Brain pericyte (primary cell): ENCODE data around the gene DLX5.

ENCODE experiments used
- DNase-seq: peaks from one replicate; pipeline ENCODE4 v3.0.0-alpha.2; 2012; ENCODE audit warnings: low read depth, low spot score

DLX5 gene

GRCh38 chr7:97018791-97019531 lies 5.7 kb downstream of the DLX5 start:
- DNase-seq, result no peak

DNA sequence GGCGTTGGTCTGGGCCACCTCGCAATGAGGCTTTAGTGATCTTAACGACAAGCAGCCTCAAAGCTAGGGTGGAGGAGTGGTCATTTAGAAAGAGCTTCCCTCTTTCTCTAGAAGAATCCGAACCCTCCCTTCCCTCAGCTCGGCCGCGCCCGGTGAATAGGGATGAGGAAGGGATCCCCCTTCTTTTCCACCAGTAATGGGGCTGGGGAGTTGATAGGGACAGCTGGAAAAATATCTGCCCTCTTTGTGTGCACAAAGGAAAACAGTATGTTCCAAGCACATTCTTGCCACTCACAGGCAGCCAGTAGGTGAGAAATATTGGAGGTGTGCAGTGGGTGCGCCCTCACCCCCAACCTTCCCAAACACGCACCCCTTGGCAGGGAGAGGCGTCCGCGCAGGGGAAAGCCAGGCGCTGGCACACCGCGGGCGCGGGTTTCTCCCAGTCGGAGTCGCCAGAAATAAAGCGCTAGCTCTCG lies 6.5 kb downstream of the DLX5 start:
- DNase-seq, result no peak

DNA sequence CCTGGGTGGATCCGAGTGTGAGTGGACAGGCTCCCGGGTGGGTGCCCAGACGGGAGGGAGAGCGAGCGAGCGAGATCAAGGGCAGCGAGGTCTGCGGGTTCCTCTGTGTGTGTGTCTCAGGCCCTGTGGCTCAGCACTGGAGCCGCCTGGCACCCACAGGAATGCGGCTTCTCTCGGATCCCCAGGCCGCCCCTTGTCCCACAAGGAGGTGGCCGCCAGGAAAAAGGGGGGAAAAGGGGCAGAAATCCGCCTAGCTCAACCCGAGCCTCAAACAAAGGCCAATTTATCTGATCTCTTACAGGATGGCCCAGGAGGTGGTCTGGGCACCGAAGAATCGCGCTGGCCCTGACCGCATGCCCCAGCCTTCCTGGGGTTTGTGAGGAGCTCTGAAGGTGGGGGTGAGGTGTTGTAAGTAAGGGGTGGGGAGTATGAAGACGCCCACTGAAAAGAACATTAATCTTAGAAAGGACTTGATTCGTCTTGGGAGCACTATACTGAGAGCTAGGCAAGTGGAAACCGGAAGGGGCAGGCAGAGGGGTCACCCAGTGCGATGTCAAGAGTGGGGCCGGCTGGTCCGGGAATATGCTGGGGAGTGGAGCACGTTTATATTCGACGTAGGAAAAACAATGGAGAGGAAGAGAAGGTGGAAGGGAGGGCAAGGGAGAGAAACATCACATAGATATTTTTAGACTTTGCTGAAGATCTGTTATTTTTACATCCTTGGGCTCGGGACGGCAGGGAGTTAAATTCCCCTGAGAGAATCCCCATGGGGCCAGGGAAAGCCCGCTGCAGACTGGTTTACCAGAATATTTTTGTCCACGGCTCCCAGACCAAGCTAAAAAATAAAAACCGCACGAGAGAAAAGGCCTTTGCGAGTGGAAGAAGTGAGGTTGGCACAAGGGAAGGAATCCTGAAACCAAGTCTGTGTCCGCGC lies 7.2 kb downstream of the DLX5 start:
- no peak for DNase-seq

GRCh38 chr7:97016381-97017191 lies 8.0 kb downstream of the DLX5 start:
- DNase-seq, result no peak

DNA sequence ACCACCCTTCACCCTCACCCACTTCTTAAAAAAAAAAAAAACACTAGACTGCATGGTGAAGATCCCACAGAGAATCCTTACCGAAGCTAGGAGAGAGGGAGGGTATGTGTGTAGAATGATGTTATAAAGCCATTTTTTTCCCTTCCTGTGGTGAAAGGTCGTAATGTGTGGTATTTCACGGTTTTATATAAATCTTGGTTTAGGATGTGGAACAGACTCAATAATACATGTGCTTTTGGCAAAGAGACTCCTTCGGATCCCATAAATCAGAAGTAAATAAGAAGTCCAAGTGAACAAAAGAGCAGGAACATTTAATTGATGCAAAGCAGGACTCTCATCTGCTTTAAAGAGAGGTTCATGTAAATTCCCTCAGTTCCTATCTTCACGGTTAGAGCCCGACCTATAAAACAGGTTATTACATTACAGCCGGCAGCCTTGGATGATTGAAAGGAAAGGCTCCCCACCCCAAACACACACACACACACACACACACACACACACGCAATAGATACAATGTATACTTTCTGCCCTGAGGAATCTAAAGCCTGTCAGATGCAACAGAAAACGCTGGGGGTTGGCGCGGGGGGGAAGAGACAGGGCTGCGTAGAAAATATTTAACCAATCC lies 8.8 kb downstream of the DLX5 start:
- no peak for DNase-seq

DNA sequence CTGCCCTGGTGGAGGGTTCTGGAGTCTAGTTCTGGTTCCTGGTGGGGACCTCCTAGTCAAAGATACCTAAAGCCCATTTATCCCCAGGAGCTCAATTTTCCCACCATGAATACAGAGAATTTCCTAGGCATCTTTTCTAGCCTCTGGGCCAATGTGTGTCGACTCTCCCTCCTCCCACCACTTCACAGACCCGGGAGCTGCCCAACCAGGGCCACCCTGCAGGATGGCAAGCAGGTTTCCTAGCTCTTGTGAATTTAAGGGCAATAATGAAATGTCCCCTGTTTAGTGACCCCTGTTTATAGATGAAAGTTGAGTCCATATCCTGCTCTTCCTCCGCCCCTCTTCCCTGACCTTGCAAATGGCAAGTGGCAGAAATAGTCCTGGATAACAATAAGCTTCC lies 9.4 kb downstream of the DLX5 start:
- DNase-seq, result no peak

GRCh38 chr7:97014145-97014750 lies 10.4 kb downstream of the DLX5 start:
- no peak for DNase-seq

DNA sequence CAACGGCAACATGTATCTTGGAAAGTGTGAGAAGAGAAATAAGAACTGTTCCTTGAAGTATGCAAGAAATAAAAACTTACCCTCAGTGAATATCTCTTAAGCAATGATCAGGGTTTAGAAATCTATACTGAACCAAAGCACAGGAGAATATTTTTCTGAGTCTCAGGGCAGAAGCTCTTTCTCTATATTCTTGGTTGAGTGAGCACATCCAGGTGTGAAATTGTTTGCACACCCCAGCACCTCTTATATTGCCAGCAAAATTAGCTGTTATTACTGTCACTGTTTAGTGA lies 10.8 kb downstream of the DLX5 start:
- no peak for DNase-seq

DNA sequence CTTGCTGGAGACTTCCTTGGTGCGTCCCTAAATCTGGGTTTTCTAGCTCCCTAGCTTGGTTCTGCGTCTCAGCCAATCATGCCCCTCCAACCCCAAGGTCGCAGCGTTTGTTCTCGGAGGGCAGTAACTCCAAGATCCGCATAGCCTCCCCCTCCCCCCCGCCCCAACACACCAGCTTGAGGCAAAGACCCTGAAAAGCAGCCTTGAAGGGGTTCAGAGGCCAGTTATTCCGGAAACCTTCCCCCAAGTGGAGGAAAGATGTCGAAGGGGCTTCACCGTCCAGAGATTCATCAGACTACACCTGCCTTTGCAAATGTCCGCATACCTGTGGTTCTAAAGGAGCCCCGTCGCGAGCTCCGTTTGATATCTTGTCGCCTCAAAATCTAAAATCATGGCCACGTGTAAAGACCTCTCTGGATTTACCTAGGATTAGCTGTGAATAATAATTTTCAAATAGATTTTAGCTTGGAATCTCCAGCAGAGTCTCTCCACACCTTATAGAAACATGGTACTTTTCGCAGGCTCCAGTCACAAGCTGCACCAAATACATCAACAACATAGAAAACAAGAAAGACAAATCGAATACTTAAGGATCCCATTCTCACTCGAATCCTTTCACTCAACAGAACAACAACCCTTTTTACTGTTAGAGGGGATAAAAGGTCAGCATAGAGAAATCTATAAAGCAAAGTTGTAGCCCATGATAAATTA lies 11.3 kb downstream of the DLX5 start:
- DNase-seq, result no peak

DNA sequence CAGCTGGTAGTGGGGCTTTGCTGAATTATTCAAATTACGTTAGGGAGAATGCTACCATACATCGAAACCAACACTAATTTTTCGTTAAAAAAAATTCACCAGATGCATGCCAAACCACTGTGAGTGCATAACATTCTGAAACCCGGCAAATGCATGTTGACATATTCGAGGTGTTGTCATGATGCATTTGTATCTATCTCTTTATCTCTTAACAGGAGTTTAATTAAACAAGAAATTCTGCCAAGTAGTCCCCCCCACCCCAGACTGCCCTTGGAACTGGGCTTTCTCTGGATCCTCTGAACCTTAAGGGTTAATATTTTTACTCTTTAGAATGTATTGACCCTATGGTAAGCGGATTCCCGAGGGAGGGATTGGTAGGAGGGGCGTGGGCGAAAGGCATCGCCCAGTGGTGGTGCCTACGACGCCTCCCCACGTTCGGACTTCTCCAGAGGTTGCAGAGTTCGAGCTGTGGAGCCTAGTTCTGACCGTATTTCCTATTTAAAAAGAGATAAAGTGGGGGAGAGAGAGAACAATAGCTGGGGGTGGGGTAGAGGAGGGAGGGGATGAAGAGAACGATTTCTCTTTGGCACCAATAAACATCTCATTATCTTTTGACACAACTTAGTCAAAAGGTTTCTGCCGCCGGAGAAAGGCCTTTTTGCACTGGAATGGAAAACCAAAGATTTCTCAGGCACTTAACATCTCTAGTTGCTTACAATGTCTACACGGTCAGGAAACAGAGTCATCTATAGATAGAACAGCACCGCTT lies 12.1 kb downstream of the DLX5 start:
- DNase-seq, result no peak

DNA sequence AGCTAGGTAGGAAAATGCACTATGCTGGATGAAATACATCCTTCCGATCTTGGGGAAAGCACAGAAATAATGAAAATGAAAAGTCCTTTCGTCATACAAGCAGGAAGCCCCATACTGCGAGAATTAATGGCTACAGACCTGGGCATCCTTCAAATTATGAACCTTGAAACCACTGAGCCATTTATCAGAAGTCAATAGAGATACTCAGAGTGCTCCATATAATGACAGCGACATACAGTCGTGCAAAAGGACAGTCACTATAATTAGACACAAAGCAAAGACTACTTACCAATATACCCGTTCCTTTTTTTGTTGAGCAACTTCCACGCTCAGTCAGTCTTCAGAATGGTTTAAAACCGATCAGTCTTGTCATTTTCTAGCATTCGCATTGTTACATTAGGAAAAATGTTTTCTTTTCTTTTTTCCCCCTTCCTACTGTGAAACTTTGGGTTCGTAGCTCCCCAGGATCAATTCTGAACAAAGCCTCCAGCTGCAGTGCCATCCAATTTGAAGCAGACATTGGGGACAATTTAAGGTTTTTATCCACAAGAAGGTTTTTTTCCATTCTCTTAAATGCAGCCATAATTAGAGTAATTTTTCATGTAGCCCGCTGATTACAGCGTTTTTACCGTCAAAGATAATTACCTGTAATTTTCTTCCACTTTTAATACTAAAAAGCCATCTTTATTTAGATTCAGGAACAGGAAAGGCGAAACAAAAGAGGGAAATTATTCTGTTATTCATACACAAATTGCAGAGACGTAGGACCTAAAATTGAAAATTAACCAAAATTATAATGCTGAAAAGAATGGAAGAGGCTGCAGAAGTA lies 12.9 kb downstream of the DLX5 start:
- no peak for DNase-seq

DNA sequence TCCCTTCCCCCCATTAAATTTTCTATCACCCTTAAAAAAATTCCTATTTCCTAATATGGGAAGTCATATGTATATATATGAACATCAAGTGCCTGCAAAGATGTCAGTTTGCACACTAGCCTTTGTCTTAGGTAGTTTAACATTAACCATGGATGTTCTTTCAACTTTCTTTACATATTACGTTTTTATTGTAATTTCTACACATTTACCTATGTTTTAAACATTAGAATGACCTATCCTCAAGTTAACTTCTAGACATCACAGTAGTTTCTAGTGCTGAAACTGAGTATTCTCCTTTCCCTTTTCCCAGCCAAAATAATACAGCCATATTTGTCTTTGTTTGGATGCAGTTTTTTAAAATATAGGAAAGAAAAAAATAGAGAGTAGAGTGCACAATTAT lies 13.5 kb downstream of the DLX5 start:
- no peak for DNase-seq

GRCh38 chr7:97009753-97010732 lies 14.6 kb downstream of the DLX5 start:
- no peak for DNase-seq

- DNase-seq, result no peak
Measured at GRCh38 chr7:97008275-97008917, 16.2 kb downstream of the DLX5 start.

DNA sequence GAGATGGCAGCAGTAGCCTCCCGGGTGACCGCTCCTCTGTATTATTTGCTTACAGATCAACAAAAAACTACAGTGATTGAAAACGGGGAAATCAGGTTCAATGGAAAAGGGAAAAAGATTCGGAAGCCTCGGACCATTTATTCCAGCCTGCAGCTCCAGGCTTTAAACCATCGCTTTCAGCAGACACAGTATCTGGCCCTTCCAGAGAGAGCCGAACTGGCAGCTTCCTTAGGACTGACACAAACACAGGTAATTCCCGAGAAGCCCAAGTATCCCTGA lies 17.1 kb downstream of the DLX5 start:
- no peak for DNase-seq

DNA sequence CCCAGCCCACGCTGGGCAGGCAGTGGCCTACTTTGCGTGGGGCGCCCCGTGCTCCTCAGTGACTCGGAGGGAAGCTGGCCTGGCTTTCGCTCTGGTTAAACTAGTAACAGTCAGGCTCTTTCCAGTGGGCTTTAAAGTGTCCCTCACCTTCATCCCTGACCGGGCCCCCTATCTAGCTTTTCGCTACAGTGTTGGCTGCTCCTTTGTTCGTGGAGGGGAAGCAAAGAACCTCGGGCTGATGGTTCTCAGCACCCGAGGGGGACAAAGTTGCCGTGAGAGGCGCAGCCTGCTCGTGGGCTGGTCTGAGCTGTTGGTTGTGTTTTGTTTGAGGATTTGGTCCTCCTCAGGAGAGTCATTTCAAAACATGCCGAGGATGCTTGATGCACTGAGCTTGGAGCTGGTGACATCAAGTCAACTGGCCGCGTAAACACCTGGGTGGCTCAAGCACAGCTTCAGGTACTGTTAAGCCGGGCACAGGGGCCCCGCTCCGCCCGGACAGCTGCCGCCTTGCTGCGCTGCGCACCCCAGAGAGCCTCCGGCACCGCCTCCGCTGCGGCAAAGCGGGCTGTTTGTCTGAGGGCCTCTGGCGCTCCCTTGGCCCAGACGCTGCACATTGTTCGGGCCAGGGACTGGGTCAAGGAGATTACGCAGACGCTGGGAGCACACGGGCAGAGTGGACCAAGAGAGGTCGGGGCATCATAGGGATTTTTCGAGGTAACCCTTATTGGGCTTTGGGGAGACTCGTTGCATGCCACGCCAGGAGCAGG lies 17.6 kb downstream of the DLX5 start:
- no peak for DNase-seq
